IMR-90 (cell line): ENCODE measurements around the gene SMKR1. TPM values are rescaled to one million over a fixed set of nuclear protein-coding genes. Genes with fewer than 3 reads are reported as not detected.

Source experiments
- ATAC-seq: fragments of 200-7000 bp; cut with Tn5 transposase; 2 replicates; pipeline ENCODE4 v1.9.1; 2020; ENCODE audit warnings: low read depth, mild to moderate bottlenecking, moderate library complexity
- BruUV-seq: library from RNA; stranded (reverse); fragments of 400-500 nt; replicated peaks from 2 replicates; lab custom pipeline; 2021; lab: Mats Ljungman, UMichigan
- CTCF ChIA-PET: fragments of 300-600 bp; formaldehyde crosslinking; extraction: SDS; loops from one replicate; lab custom pipeline; 2021; ENCODE audit warnings: antibody characterized with exemption; lab: Yijun Ruan, JAX
- POLR2A ChIA-PET: fragments of 300-600 bp; sonication (Branson Sonifier 250); formaldehyde crosslinking; loops from one replicate; lab custom pipeline; 2022; ENCODE audit warnings: antibody characterized with exemption; ENCODE audit not compliant: unreplicated experiment; lab: Charles Lee
- DNase-seq: peaks from one replicate; pipeline ENCODE4 v3.0.0; 2013
- H2AFZ ChIP-seq: replicated peaks from 2 replicates; pipeline ENCODE3; 2013; ENCODE audit warnings: low read length, mild to moderate bottlenecking; ENCODE audit not compliant: poor library complexity
- H2AK5ac ChIP-seq: 2 replicates; pipeline ENCODE4 v1.6.1; 2013; ENCODE audit warnings: low read depth, low read length, inconsistent platforms
- H2AK9ac ChIP-seq: replicated peaks from 2 replicates; pipeline ENCODE3; 2013; ENCODE audit warnings: mild to moderate bottlenecking, low read depth, low read length, moderate library complexity; ENCODE audit not compliant: poor library complexity
- H2BK120ac ChIP-seq: 2 replicates; pipeline ENCODE4 v1.6.1; 2013; ENCODE audit warnings: low read depth, low read length, inconsistent platforms
- H2BK15ac ChIP-seq: 3 replicates; pipeline ENCODE4 v1.6.1; 2013; ENCODE audit warnings: low read depth, low read length, inconsistent platforms
- H2BK20ac ChIP-seq: 2 replicates; pipeline ENCODE4 v1.6.1; 2013; ENCODE audit warnings: low read depth, mild to moderate bottlenecking, inconsistent platforms, low read length, moderate library complexity
- H2BK5ac ChIP-seq: 2 replicates; pipeline ENCODE4 v1.6.1; 2013; ENCODE audit warnings: mild to moderate bottlenecking, low read depth, low read length, inconsistent platforms; ENCODE audit not compliant: poor library complexity, severe bottlenecking
- H3K14ac ChIP-seq: replicated peaks from 2 replicates; pipeline ENCODE4 v1.6.1; 2013; ENCODE audit warnings: low read depth, low read length, inconsistent platforms
- H3K18ac ChIP-seq: 2 replicates; pipeline ENCODE4 v1.6.1; 2013; ENCODE audit warnings: low read depth, low read length, control low read depth
- H3K23ac ChIP-seq: 2 replicates; pipeline ENCODE4 v1.6.1; 2013; ENCODE audit warnings: low read depth, low read length, inconsistent platforms
- H3K27ac ChIP-seq: 2 replicates; pipeline ENCODE4 v1.5.1; 2013; ENCODE audit warnings: mild to moderate bottlenecking, control low read depth, low read length; ENCODE audit not compliant: insufficient read depth
- H3K27me3 ChIP-seq: 2 replicates; pipeline ENCODE4 v1.6.1; 2013; ENCODE audit warnings: low read length; ENCODE audit not compliant: control insufficient read depth, insufficient read depth
- H3K36me3 ChIP-seq: 2 replicates; pipeline ENCODE4 v1.6.1; 2013; ENCODE audit warnings: low read length, mixed read lengths; ENCODE audit not compliant: control insufficient read depth, insufficient read depth
- H3K4ac ChIP-seq: 2 replicates; pipeline ENCODE4 v1.6.1; 2013; ENCODE audit warnings: low read depth, low read length, inconsistent platforms
- H3K4me1 ChIP-seq: 2 replicates; pipeline ENCODE4 v1.6.1; 2013; ENCODE audit warnings: low read length, mixed read lengths; ENCODE audit not compliant: control insufficient read depth, insufficient read depth
- H3K4me2 ChIP-seq: 2 replicates; pipeline ENCODE4 v1.6.1; 2013; ENCODE audit warnings: low read depth, mild to moderate bottlenecking, control low read depth, low read length, moderate library complexity
- H3K4me3 ChIP-seq: 2 replicates; pipeline ENCODE4 v1.5.1; 2013; ENCODE audit warnings: low read depth, mild to moderate bottlenecking, control low read depth, low read length, moderate library complexity; ENCODE audit not compliant: insufficient read depth
- H3K56ac ChIP-seq: 2 replicates; pipeline ENCODE4 v1.6.1; 2013; ENCODE audit warnings: low read length, inconsistent platforms; ENCODE audit not compliant: insufficient read depth; ENCODE audit errors: extremely low read depth
- H3K79me1 ChIP-seq, 2 experiments: 2 replicates each; pipeline ENCODE4 v1.6.1; 2013; ENCODE audit warnings: low read length in 2 of 2, inconsistent platforms in 1 of 2, low read depth in 1 of 2
- H3K9ac ChIP-seq: 2 replicates; pipeline ENCODE4 v1.6.1; 2013; ENCODE audit warnings: low read depth, low read length, control low read depth
- H3K9me1 ChIP-seq: 2 replicates; pipeline ENCODE4 v1.6.1; 2013; ENCODE audit warnings: low read length, inconsistent platforms; ENCODE audit not compliant: insufficient read depth
- H3K9me3 ChIP-seq: 2 replicates; pipeline ENCODE4 v1.6.1; 2013; ENCODE audit warnings: low read length; ENCODE audit not compliant: control insufficient read depth, insufficient read depth
- H4K20me1 ChIP-seq: 2 replicates; pipeline ENCODE4 v1.6.1; 2013; ENCODE audit warnings: low read length, inconsistent platforms; ENCODE audit not compliant: insufficient read depth
- H4K5ac ChIP-seq: 2 replicates; pipeline ENCODE4 v1.6.1; 2013; ENCODE audit warnings: mild to moderate bottlenecking, low read depth, low read length, control low read depth
- H4K8ac ChIP-seq, 2 experiments: 2 replicates each; pipeline ENCODE4 v1.6.1; 2013; ENCODE audit warnings: low read depth in 2 of 2, low read length in 2 of 2, control low read depth in 1 of 2, inconsistent platforms in 1 of 2
- H4K91ac ChIP-seq: 2 replicates; pipeline ENCODE4 v1.6.1; 2013; ENCODE audit warnings: low read depth, low read length, inconsistent platforms; ENCODE audit not compliant: insufficient read depth
- BHLHE40 ChIP-seq: fragments of 150-350 bp; IDR thresholded peaks from 2 replicates; pipeline ENCODE4 v1.6.1; 2016; ENCODE audit warnings: mild to moderate bottlenecking, low read depth, low read length
- CHD1 ChIP-seq: IDR thresholded peaks from 2 replicates; pipeline ENCODE4 v1.6.1; 2012; ENCODE audit warnings: low read depth, low read length, improper control_type of control experiment
- POLR2A ChIP-seq: IDR thresholded peaks from 2 replicates; pipeline ENCODE4 v1.6.1; 2012; ENCODE audit warnings: mild to moderate bottlenecking, low read depth, low read length
- RFX5 ChIP-seq: IDR thresholded peaks from 2 replicates; pipeline ENCODE4 v1.8.0; 2012; ENCODE audit warnings: low read depth, mild to moderate bottlenecking, low read length, moderate library complexity
- SMC3 ChIP-seq: fragments of 150-350 bp; IDR thresholded peaks from 2 replicates; pipeline ENCODE4 v1.6.1; 2016; ENCODE audit warnings: low read depth, mild to moderate bottlenecking, antibody characterized with exemption, low read length, moderate library complexity
- WGBS, 2 experiments: methylation state at CpG; one replicate each; pipeline versions ENCODE4 v1.1.5 to v1.1.7; 2013; ENCODE audit warnings: missing lambda C conversion rate in 2 of 2; ENCODE audit not compliant: insufficient read length in 1 of 2; ENCODE audit errors: extremely low coverage in 2 of 2; 5-methylcytosine and 5-hydroxymethylcytosine counted together
- dilution Hi-C: fragments of 300-500 bp; cut with HindIII; formaldehyde crosslinking; loops from one replicate; pipeline ENCODE4 v1.14.3; 2018; ENCODE audit warnings: low sequenced_read_pairs; ENCODE audit not compliant: unreplicated experiment
- in situ Hi-C: fragments of 300-500 bp; cut with MboI; formaldehyde crosslinking; loops from 3 replicates; pipeline ENCODE4 v1.14.3; 2019; ENCODE audit warnings: low sequenced_read_pairs, inconsistent platforms, mixed read lengths
- intact Hi-C: fragments of 100-400 bp; cut with micrococcal nuclease; formaldehyde crosslinking; loops from 2 replicates; pipeline ENCODE4 v1.10.0; 2022
- polyA plus RNA-seq, 3 experiments: library from polyadenylated mRNA; depleted of rRNA; stranded (reverse); fragments of >200 nt; gene quantifications; 2 replicates each; pipeline ENCODE4 v1.2.3, GENCODE V29; 2012; ENCODE audit warnings: low replicate concordance in 1 of 3
- total RNA-seq: library from RNA; depleted of rRNA; stranded (reverse); fragments of >200 nt; gene quantifications from 2 replicates; pipeline ENCODE4 v1.2.3, GENCODE V29; 2012

Gene SMKR1
- total and polyA plus RNA-seq, 2 of the 4 experiments (the other 2 are of a cell fraction) = 0.26 TPM; not detected in 1

DNA sequence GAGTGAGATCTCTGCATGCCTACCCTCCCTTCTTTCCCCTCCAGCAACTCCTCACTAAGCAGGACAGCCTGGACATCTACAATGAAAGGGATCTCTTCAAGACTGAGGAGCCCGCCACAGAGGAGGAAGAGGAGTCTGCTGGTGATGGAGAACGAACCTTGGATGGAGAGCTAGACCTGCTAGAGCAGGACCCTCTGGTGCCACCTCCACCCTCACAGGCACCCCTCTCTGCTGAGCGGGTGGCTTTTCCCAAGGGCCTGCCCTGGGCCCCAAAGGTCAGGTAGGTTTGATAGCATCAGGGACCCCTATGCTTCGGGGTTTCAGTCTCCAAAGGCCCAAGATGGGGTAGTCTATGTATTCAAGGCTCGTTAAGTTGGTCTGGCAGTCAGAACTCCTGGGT lies 44.2 kb upstream of the SMKR1 start:
- no peak for TF ChIP-seq RFX5
- no peak for TF ChIP-seq BHLHE40
- TF ChIP-seq CHD1 = no peak
- TF ChIP-seq SMC3 = no peak
- no peak for TF ChIP-seq POLR2A
- no CpG with 5 or more reads among the region's 5 CpGs for WGBS, 2 experiments
- Histone ChIP-seq H3K79me1 (no peaks in the 10 kb centered on the region), H3K14ac (no peak overlapping the region), H4K8ac (no peak overlapping the region), H2AK9ac (peak overlapping the region; percentile 29), H4K91ac (no peak overlapping the region), H3K9me3 (no peaks in the 10 kb centered on the region), H3K4ac (no peak overlapping the region), H3K9ac (no peak overlapping the region), H3K9me1 (peaks cover 5% of the 10 kb centered on the region; the same call in 1 of the 2 replicates), H4K5ac (no peak overlapping the region), H2BK15ac (no peak overlapping the region), H3K56ac (no peak overlapping the region), H4K20me1 (no peaks in the 10 kb centered on the region), H2BK5ac (no peak overlapping the region), H2AFZ (no peak overlapping the region), H2AK5ac (no peak overlapping the region), H3K27ac (no peak overlapping the region), H3K4me3 (no peak overlapping the region), H2BK20ac (no peak overlapping the region), H3K18ac (no peak overlapping the region), H3K4me1 (no peaks in the 10 kb centered on the region), H3K23ac (no peak overlapping the region), H3K27me3 (no peaks in the 10 kb centered on the region), H3K36me3 (no peaks in the 10 kb centered on the region), H3K4me2 (no peak overlapping the region), H2BK120ac (no peak overlapping the region)
- ATAC-seq = no peak
- POLR2A ChIA-PET = no interaction called here
- BruUV-seq = no TSS peak
- CTCF ChIA-PET = no interaction called here
- intact Hi-C loops = no loop called here
- DNase-seq = no peak
- in situ Hi-C loops = no loop called here
- dilution Hi-C loops = no loop called here
